ENCODE measurements around the gene INAFM1.

DNA sequence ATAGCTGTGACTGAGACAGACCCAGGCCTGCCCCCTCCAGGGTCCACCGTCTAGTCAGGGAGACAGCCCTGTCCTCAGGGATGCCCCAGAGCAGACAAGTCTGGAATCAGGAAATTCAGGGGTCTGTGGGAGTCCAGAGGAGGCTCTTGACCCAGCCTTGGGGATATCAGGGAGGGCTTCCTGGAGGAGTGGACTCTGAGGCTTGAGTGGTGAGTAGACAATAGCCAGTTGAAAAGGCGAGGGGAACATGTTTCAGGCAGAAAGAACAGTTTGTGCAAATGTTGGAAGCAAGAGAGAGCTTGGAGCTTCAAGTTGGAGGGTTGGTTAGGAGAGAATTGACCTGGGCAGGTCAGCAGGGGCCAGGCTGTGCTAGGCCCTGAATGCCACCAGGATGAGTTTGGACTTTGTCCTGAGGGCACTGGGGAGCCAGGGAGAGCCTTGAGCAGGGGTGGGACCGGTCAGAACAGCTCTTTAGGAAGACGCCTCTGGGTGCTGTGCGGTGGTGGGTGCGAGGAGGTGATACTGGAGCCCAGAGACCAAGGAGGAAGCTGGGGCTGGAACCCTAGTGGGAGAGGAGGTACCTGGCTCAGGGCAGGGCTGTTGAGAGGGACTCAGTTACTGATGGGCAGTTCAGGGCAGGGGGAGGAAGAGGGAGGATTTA lies 15.7 kb upstream of the INAFM1 start:
- TF ChIP-seq, protein P1, sequence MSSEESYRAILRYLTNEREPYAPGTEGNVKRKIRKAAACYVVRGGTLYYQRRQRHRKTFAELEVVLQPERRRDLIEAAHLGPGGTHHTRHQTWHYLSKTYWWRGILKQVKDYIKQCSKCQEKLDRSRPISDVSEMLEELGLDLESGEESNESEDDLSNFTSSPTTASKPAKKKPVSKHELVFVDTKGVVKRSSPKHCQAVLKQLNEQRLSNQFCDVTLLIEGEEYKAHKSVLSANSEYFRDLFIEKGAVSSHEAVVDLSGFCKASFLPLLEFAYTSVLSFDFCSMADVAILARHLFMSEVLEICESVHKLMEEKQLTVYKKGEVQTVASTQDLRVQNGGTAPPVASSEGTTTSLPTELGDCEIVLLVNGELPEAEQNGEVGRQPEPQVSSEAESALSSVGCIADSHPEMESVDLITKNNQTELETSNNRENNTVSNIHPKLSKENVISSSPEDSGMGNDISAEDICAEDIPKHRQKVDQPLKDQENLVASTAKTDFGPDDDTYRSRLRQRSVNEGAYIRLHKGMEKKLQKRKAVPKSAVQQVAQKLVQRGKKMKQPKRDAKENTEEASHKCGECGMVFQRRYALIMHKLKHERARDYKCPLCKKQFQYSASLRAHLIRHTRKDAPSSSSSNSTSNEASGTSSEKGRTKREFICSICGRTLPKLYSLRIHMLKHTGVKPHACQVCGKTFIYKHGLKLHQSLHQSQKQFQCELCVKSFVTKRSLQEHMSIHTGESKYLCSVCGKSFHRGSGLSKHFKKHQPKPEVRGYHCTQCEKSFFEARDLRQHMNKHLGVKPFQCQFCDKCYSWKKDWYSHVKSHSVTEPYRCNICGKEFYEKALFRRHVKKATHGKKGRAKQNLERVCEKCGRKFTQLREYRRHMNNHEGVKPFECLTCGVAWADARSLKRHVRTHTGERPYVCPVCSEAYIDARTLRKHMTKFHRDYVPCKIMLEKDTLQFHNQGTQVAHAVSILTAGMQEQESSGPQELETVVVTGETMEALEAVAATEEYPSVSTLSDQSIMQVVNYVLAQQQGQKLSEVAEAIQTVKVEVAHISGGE (CRISPR knock-in tag; IDR thresholded peaks at IDR 0.05) = no peak
- TF ChIP-seq, protein P2, sequence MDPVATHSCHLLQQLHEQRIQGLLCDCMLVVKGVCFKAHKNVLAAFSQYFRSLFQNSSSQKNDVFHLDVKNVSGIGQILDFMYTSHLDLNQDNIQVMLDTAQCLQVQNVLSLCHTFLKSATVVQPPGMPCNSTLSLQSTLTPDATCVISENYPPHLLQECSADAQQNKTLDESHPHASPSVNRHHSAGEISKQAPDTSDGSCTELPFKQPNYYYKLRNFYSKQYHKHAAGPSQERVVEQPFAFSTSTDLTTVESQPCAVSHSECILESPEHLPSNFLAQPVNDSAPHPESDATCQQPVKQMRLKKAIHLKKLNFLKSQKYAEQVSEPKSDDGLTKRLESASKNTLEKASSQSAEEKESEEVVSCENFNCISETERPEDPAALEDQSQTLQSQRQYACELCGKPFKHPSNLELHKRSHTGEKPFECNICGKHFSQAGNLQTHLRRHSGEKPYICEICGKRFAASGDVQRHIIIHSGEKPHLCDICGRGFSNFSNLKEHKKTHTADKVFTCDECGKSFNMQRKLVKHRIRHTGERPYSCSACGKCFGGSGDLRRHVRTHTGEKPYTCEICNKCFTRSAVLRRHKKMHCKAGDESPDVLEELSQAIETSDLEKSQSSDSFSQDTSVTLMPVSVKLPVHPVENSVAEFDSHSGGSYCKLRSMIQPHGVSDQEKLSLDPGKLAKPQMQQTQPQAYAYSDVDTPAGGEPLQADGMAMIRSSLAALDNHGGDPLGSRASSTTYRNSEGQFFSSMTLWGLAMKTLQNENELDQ (CRISPR knock-in tag; IDR thresholded peaks at IDR 0.05; ENCODE audit: borderline replicate concordance) = no peak

Measured in K562 (cell line).